NCI-H1436 (cell line): Measurements from ENCODE around the gene QKI.
"Not testable (repeated sequence)": the region's sequence is repeated elsewhere in the genome, so short reads cannot be mapped to it uniquely, and the experiment has no call there.

ENCODE experiments used
- DNase-seq: peaks from one replicate; lab custom pipeline; 2025; lab: John Stamatoyannopoulos, UW

QKI gene

GRCh38 chr6:163579880-163580295, 165.4 kb downstream of the QKI start:
- no peak for DNase-seq

- no peak for DNase-seq
Measured at GRCh38 chr6:163580311-163581030, 166.0 kb downstream of the QKI start.

GRCh38 chr6:163583558-163583957, 169.0 kb downstream of the QKI start:
- DNase-seq, result no peak

- no peak for DNase-seq
Measured at GRCh38 chr6:163585932-163586437, 171.5 kb downstream of the QKI start.

- DNase-seq, result no peak
Measured at GRCh38 chr6:163586888-163587287, 172.4 kb downstream of the QKI start.

- no peak for DNase-seq
Measured at GRCh38 chr6:163588220-163588919, 173.9 kb downstream of the QKI start.

- no peak for DNase-seq
Measured at GRCh38 chr6:163589387-163589786, 174.9 kb downstream of the QKI start.

- not testable (repeated sequence) for DNase-seq
Measured at GRCh38 chr6:163590132-163590531, 175.6 kb downstream of the QKI start.

GRCh38 chr6:163592872-163593271, 178.4 kb downstream of the QKI start:
- DNase-seq, result no peak

- DNase-seq, result no peak
Measured at GRCh38 chr6:163596174-163596573, 181.7 kb downstream of the QKI start.

- DNase-seq, result no peak
Measured at GRCh38 chr6:163599136-163599535, 184.6 kb downstream of the QKI start.

- DNase-seq, result no peak
Measured at GRCh38 chr6:163599684-163600083, 185.2 kb downstream of the QKI start.

- DNase-seq, result no peak
Measured at GRCh38 chr6:163600331-163600730, 185.8 kb downstream of the QKI start.

- no peak for DNase-seq
Measured at GRCh38 chr6:163600781-163601180, 186.3 kb downstream of the QKI start.

- DNase-seq, result no peak
Measured at GRCh38 chr6:163602851-163603250, 188.3 kb downstream of the QKI start.

- no peak for DNase-seq
Measured at GRCh38 chr6:163603395-163603794, 188.9 kb downstream of the QKI start.

GRCh38 chr6:163605385-163606097, 191.0 kb downstream of the QKI start:
- DNase-seq, result no peak

- DNase-seq, result no peak
Measured at GRCh38 chr6:163607792-163608191, 193.3 kb downstream of the QKI start.

- no peak for DNase-seq
Measured at GRCh38 chr6:163608204-163608644, 193.7 kb downstream of the QKI start.

GRCh38 chr6:163612200-163612599, 197.7 kb downstream of the QKI start:
- no peak for DNase-seq

- DNase-seq, result no peak
Measured at GRCh38 chr6:163613025-163613424, 198.5 kb downstream of the QKI start.

- no peak for DNase-seq
Measured at GRCh38 chr6:163613668-163614067, 199.2 kb downstream of the QKI start.

GRCh38 chr6:163616452-163616851, 201.9 kb downstream of the QKI start:
- no peak for DNase-seq
